Fibroblast of mammary gland (primary cell): ENCODE measurements around the gene AUTS2.

ENCODE experiments used
- DNase-seq: peaks from one replicate; pipeline ENCODE4 v3.0.0-alpha.2; 2010; ENCODE audit warnings: low read depth
- H3K4me3 ChIP-seq: 2 replicates; pipeline ENCODE4 v1.5.1; 2011; ENCODE audit warnings: low read depth, mild to moderate bottlenecking, low read length, moderate library complexity; ENCODE audit not compliant: control insufficient read depth
- CTCF ChIP-seq: conservative IDR thresholded peaks from 2 replicates; pipeline ENCODE4 v1.5.1; 2011; ENCODE audit warnings: low read depth, low read length, inconsistent platforms; ENCODE audit not compliant: control insufficient read depth, insufficient read depth

AUTS2 gene

GRCh38 chr7:70602117-70602516 lies 1003.8 kb downstream of the AUTS2 start:
- no peak for TF ChIP-seq CTCF
- DNase-seq = no peak
- H3K4me3 ChIP-seq = no peak overlapping the region

- TF ChIP-seq CTCF = no peak
- H3K4me3 ChIP-seq = no peak overlapping the region
- DNase-seq = no peak
Observed at GRCh38 chr7:70607281-70607680, 1009.0 kb downstream of the AUTS2 start.

DNA sequence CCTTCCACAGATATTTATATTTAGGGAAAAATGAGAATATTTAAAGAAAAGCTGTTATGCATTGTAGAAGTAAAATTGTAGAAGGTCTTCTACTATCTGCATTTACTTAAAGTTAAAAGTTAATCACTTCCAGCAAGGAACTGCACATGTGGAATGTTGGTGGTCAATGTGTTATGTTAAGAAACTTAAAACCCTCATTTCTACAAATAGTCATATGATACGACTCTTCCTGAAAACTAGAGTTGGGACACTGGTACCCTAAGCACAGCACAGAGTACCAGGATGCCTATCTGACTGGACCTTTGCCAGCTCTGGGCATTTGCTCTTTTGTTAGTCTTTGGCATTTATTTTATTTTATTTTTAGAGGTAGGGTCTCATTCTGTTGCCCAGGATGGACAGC lies 1009.5 kb downstream of the AUTS2 start:
- TF ChIP-seq CTCF = no peak
- no peak for DNase-seq
- H3K4me3 ChIP-seq = no peak overlapping the region

DNA sequence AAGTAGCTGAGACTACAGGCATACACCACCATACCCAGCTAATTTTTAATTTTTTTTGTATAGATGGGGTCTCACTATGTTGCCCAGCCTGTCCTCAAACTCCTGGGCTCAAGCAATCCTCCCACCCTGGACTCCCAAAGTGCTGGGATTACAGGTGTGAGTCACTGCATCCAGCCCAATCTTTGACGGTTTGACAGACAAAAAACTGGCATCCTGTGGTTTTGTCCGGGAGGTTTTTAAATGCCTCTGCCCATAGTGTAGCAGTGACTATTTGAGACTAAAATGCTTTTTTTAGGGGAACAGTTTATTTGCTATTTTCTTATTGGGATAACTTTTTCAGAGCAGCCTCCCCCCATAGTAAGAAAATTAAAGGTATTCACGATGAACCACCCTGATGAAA lies 1010.0 kb downstream of the AUTS2 start:
- DNase-seq = no peak
- no peak overlapping the region for H3K4me3 ChIP-seq
- TF ChIP-seq CTCF = no peak

- no peak for DNase-seq
- no peak for TF ChIP-seq CTCF
- no peak overlapping the region for H3K4me3 ChIP-seq
Observed at GRCh38 chr7:70612811-70613210, 1014.5 kb downstream of the AUTS2 start.

DNA sequence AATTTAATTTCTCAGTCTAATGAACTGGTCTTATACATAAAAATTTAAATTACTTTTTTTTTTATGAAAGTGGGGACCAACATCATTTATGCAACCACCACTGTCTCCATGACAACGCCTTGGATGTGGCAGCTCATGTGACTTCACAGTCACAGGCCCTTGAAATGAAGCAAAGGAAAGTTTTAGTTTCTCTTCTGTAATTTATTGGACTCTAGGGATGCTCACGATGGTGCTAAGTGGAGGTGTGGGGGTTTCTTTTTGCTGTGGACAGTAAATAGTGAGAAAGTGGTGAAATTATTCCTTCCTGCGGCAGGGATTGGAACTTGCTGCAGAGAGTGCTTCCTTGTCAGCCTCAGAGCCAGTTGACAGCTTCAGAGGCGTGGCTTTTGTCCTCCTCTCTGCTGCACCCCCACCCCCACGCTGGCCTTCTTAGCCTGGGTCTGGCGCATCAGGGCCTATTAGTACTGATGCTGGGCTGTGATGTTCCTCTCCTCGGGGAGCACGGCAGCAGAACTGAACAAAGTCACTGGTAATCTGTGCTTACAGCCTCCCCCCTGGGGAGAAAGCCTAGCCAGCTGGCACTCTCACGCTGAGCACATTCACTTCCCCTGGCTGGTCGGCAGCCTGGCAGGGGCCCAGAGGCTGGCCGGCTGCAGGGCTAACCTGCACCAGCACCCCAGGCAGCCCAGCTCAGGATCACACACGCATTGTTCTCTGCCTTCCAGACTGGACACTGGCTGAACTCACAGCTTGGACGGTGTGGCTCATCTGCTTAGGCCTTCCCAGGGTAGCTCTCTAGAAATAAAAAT lies 1016.2 kb downstream of the AUTS2 start:
- peak; percentile 67 for DNase-seq

More for the DNA sequence above, 1016.2 kb downstream of the AUTS2 start:
- TF ChIP-seq CTCF = no peak
- H3K4me3 ChIP-seq = no peak overlapping the region
